IMR-90 (cell line): ENCODE data around the gene CAMKMT. TPM values are rescaled to one million over a fixed set of nuclear protein-coding genes. Genes with fewer than 3 reads are reported as not detected.

Experiments
- ATAC-seq: fragments of 200-7000 bp; cut with Tn5 transposase; 2 replicates; pipeline ENCODE4 v1.9.1; 2020; ENCODE audit warnings: low read depth, mild to moderate bottlenecking, moderate library complexity
- BruUV-seq: library from RNA; stranded (reverse); fragments of 400-500 nt; replicated peaks from 2 replicates; lab custom pipeline; 2021; lab: Mats Ljungman, UMichigan
- CTCF ChIA-PET: fragments of 300-600 bp; formaldehyde crosslinking; extraction: SDS; loops from one replicate; lab custom pipeline; 2021; ENCODE audit warnings: antibody characterized with exemption; lab: Yijun Ruan, JAX
- POLR2A ChIA-PET: fragments of 300-600 bp; sonication (Branson Sonifier 250); formaldehyde crosslinking; loops from one replicate; lab custom pipeline; 2022; ENCODE audit warnings: antibody characterized with exemption; ENCODE audit not compliant: unreplicated experiment; lab: Charles Lee
- DNase-seq: peaks from one replicate; pipeline ENCODE4 v3.0.0; 2013
- H2AFZ ChIP-seq: replicated peaks from 2 replicates; pipeline ENCODE3; 2013; ENCODE audit warnings: low read length, mild to moderate bottlenecking; ENCODE audit not compliant: poor library complexity
- H2AK5ac ChIP-seq: 2 replicates; pipeline ENCODE4 v1.6.1; 2013; ENCODE audit warnings: low read depth, low read length, inconsistent platforms
- H2AK9ac ChIP-seq: replicated peaks from 2 replicates; pipeline ENCODE3; 2013; ENCODE audit warnings: mild to moderate bottlenecking, low read depth, low read length, moderate library complexity; ENCODE audit not compliant: poor library complexity
- H2BK120ac ChIP-seq: 2 replicates; pipeline ENCODE4 v1.6.1; 2013; ENCODE audit warnings: low read depth, low read length, inconsistent platforms
- H2BK15ac ChIP-seq: 3 replicates; pipeline ENCODE4 v1.6.1; 2013; ENCODE audit warnings: low read depth, low read length, inconsistent platforms
- H2BK20ac ChIP-seq: 2 replicates; pipeline ENCODE4 v1.6.1; 2013; ENCODE audit warnings: low read depth, mild to moderate bottlenecking, inconsistent platforms, low read length, moderate library complexity
- H2BK5ac ChIP-seq: 2 replicates; pipeline ENCODE4 v1.6.1; 2013; ENCODE audit warnings: mild to moderate bottlenecking, low read depth, low read length, inconsistent platforms; ENCODE audit not compliant: poor library complexity, severe bottlenecking
- H3K14ac ChIP-seq: replicated peaks from 2 replicates; pipeline ENCODE4 v1.6.1; 2013; ENCODE audit warnings: low read depth, low read length, inconsistent platforms
- H3K18ac ChIP-seq: 2 replicates; pipeline ENCODE4 v1.6.1; 2013; ENCODE audit warnings: low read depth, low read length, control low read depth
- H3K23ac ChIP-seq: 2 replicates; pipeline ENCODE4 v1.6.1; 2013; ENCODE audit warnings: low read depth, low read length, inconsistent platforms
- H3K27ac ChIP-seq: 2 replicates; pipeline ENCODE4 v1.5.1; 2013; ENCODE audit warnings: mild to moderate bottlenecking, control low read depth, low read length; ENCODE audit not compliant: insufficient read depth
- H3K27me3 ChIP-seq: 2 replicates; pipeline ENCODE4 v1.6.1; 2013; ENCODE audit warnings: low read length; ENCODE audit not compliant: control insufficient read depth, insufficient read depth
- H3K36me3 ChIP-seq: 2 replicates; pipeline ENCODE4 v1.6.1; 2013; ENCODE audit warnings: low read length, mixed read lengths; ENCODE audit not compliant: control insufficient read depth, insufficient read depth
- H3K4ac ChIP-seq: 2 replicates; pipeline ENCODE4 v1.6.1; 2013; ENCODE audit warnings: low read depth, low read length, inconsistent platforms
- H3K4me1 ChIP-seq: 2 replicates; pipeline ENCODE4 v1.6.1; 2013; ENCODE audit warnings: low read length, mixed read lengths; ENCODE audit not compliant: control insufficient read depth, insufficient read depth
- H3K4me2 ChIP-seq: 2 replicates; pipeline ENCODE4 v1.6.1; 2013; ENCODE audit warnings: low read depth, mild to moderate bottlenecking, control low read depth, low read length, moderate library complexity
- H3K4me3 ChIP-seq: 2 replicates; pipeline ENCODE4 v1.5.1; 2013; ENCODE audit warnings: low read depth, mild to moderate bottlenecking, control low read depth, low read length, moderate library complexity; ENCODE audit not compliant: insufficient read depth
- H3K56ac ChIP-seq: 2 replicates; pipeline ENCODE4 v1.6.1; 2013; ENCODE audit warnings: low read length, inconsistent platforms; ENCODE audit not compliant: insufficient read depth; ENCODE audit errors: extremely low read depth
- H3K79me1 ChIP-seq, 2 experiments: 2 replicates each; pipeline ENCODE4 v1.6.1; 2013; ENCODE audit warnings: low read length in 2 of 2, inconsistent platforms in 1 of 2, low read depth in 1 of 2
- H3K9ac ChIP-seq: 2 replicates; pipeline ENCODE4 v1.6.1; 2013; ENCODE audit warnings: low read depth, low read length, control low read depth
- H3K9me1 ChIP-seq: 2 replicates; pipeline ENCODE4 v1.6.1; 2013; ENCODE audit warnings: low read length, inconsistent platforms; ENCODE audit not compliant: insufficient read depth
- H3K9me3 ChIP-seq: 2 replicates; pipeline ENCODE4 v1.6.1; 2013; ENCODE audit warnings: low read length; ENCODE audit not compliant: control insufficient read depth, insufficient read depth
- H4K20me1 ChIP-seq: 2 replicates; pipeline ENCODE4 v1.6.1; 2013; ENCODE audit warnings: low read length, inconsistent platforms; ENCODE audit not compliant: insufficient read depth
- H4K5ac ChIP-seq: 2 replicates; pipeline ENCODE4 v1.6.1; 2013; ENCODE audit warnings: mild to moderate bottlenecking, low read depth, low read length, control low read depth
- H4K8ac ChIP-seq, 2 experiments: 2 replicates each; pipeline ENCODE4 v1.6.1; 2013; ENCODE audit warnings: low read depth in 2 of 2, low read length in 2 of 2, control low read depth in 1 of 2, inconsistent platforms in 1 of 2
- H4K91ac ChIP-seq: 2 replicates; pipeline ENCODE4 v1.6.1; 2013; ENCODE audit warnings: low read depth, low read length, inconsistent platforms; ENCODE audit not compliant: insufficient read depth
- BHLHE40 ChIP-seq: fragments of 150-350 bp; IDR thresholded peaks from 2 replicates; pipeline ENCODE4 v1.6.1; 2016; ENCODE audit warnings: mild to moderate bottlenecking, low read depth, low read length
- CEBPB ChIP-seq: IDR thresholded peaks from 2 replicates; pipeline ENCODE4 v1.6.1; 2012; ENCODE audit warnings: low read depth, low read length, improper control_type of control experiment
- CHD1 ChIP-seq: IDR thresholded peaks from 2 replicates; pipeline ENCODE4 v1.6.1; 2012; ENCODE audit warnings: low read depth, low read length, improper control_type of control experiment
- CTCF ChIP-seq: conservative IDR thresholded peaks from 2 replicates; pipeline ENCODE4 v1.5.1; 2012; ENCODE audit warnings: mild to moderate bottlenecking, low read depth, low read length, improper control_type of control experiment
- FOS ChIP-seq: fragments of 150-350 bp; IDR thresholded peaks from 2 replicates; pipeline ENCODE4 v1.6.1; 2016; ENCODE audit warnings: low read depth, low read length
- MAFK ChIP-seq: IDR thresholded peaks from 2 replicates; pipeline ENCODE4 v1.6.1; 2012; ENCODE audit warnings: low read depth, low read length, improper control_type of control experiment
- MAZ ChIP-seq: IDR thresholded peaks from 2 replicates; pipeline ENCODE4 v1.6.1; 2012; ENCODE audit warnings: low read depth, mild to moderate bottlenecking, low read length, improper control_type of control experiment, moderate library complexity, borderline replicate concordance
- MXI1 ChIP-seq: IDR thresholded peaks from 2 replicates; pipeline ENCODE4 v1.6.1; 2012; ENCODE audit warnings: low read depth, mild to moderate bottlenecking, low read length, moderate library complexity, borderline replicate concordance
- POLR2A ChIP-seq: IDR thresholded peaks from 2 replicates; pipeline ENCODE4 v1.6.1; 2012; ENCODE audit warnings: mild to moderate bottlenecking, low read depth, low read length
- RCOR1 ChIP-seq: IDR thresholded peaks from 2 replicates; pipeline ENCODE4 v1.6.1; 2012; ENCODE audit warnings: mild to moderate bottlenecking, low read length, improper control_type of control experiment; ENCODE audit not compliant: insufficient replicate concordance
- SMC3 ChIP-seq: fragments of 150-350 bp; IDR thresholded peaks from 2 replicates; pipeline ENCODE4 v1.6.1; 2016; ENCODE audit warnings: low read depth, mild to moderate bottlenecking, antibody characterized with exemption, low read length, moderate library complexity
- WGBS, 2 experiments: methylation state at CpG; one replicate each; pipeline versions ENCODE4 v1.1.5 to v1.1.7; 2013; ENCODE audit warnings: missing lambda C conversion rate in 2 of 2; ENCODE audit not compliant: insufficient read length in 1 of 2; ENCODE audit errors: extremely low coverage in 2 of 2; 5-methylcytosine and 5-hydroxymethylcytosine counted together
- dilution Hi-C: fragments of 300-500 bp; cut with HindIII; formaldehyde crosslinking; loops from one replicate; pipeline ENCODE4 v1.14.3; 2018; ENCODE audit warnings: low sequenced_read_pairs; ENCODE audit not compliant: unreplicated experiment
- in situ Hi-C: fragments of 300-500 bp; cut with MboI; formaldehyde crosslinking; loops from 3 replicates; pipeline ENCODE4 v1.14.3; 2019; ENCODE audit warnings: low sequenced_read_pairs, inconsistent platforms, mixed read lengths
- intact Hi-C: fragments of 100-400 bp; cut with micrococcal nuclease; formaldehyde crosslinking; loops from 2 replicates; pipeline ENCODE4 v1.10.0; 2022
- polyA plus RNA-seq, 3 experiments: library from polyadenylated mRNA; depleted of rRNA; stranded (reverse); fragments of >200 nt; gene quantifications; 2 replicates each; pipeline ENCODE4 v1.2.3, GENCODE V29; 2012; ENCODE audit warnings: low replicate concordance in 1 of 3
- total RNA-seq: library from RNA; depleted of rRNA; stranded (reverse); fragments of >200 nt; gene quantifications from 2 replicates; pipeline ENCODE4 v1.2.3, GENCODE V29; 2012
- TF ChIP-seq, protein P1 (sequence below): fragments of 150-350 bp; IDR thresholded peaks from 2 replicates; pipeline ENCODE4 v1.6.1; 2016; ENCODE audit warnings: low read depth, mild to moderate bottlenecking, low read length, moderate library complexity, borderline replicate concordance

Gene CAMKMT
- total and polyA plus RNA-seq, 2 of the 4 experiments (the other 2 are of a cell fraction), result 4.4 to 6.8 TPM

DNA sequence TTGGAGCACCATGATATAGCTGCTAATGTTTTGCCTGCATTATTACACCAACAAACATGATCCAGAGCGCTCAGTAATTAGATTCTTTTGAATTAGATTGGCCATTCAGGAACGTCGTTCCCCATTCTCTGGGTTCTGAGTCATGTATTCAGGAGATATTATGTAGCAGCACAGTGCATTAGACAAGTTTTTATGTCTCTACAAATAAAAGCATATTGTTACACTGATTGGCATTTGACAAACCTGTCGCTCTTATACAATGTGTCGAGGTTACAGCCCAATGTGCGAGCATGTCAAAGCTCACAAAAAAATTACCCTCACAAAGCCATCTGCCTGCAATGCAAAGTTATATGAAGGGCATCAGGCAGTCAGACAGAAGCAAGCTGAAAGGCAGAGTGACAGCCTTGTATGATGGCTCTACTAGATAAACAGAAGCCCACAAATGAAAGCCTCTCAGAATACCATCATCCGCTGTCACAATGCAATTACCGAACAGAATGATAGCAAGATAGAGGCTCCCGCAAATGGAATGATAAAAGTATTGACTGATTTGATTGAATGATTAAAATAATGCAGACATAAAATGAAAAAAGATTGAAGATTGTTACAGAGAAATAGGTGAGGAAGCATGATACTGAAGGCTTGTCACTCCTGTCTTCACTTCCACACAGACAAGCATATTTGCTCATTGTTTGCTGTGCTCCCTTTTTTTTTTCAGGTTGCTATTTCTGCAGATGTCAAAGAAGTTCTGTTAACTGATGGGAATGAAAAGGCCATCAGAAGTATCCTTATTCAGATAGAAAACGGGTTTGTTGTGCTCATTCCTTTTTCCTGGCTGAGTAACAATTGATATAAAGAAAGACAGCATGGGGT, 345.2 kb downstream of the CAMKMT start:
- H2AK5ac ChIP-seq, result no peak overlapping the region
- ChIA-PET CTCF (interaction anchor here (1.3 kb wide), 1 partner anchor 11 kb away, joined by 4 read pairs; no protein-coding TSS in a partner anchor), POLR2A (no interaction called here)
- H3K36me3 ChIP-seq, result no peaks in the 10 kb centered on the region
- no peaks in the 10 kb centered on the region for H3K27me3 ChIP-seq
- no peak overlapping the region for H2BK120ac ChIP-seq
- TF ChIP-seq POLR2A (no peak), FOS (no peak), MXI1 (no peak), BHLHE40 (no peak), MAZ (no peak), SMC3 (no peak), CHD1 (no peak), CTCF (no peak), MAFK (no peak), RCOR1 (no peak), CEBPB (no peak)
- TF ChIP-seq, protein P1, sequence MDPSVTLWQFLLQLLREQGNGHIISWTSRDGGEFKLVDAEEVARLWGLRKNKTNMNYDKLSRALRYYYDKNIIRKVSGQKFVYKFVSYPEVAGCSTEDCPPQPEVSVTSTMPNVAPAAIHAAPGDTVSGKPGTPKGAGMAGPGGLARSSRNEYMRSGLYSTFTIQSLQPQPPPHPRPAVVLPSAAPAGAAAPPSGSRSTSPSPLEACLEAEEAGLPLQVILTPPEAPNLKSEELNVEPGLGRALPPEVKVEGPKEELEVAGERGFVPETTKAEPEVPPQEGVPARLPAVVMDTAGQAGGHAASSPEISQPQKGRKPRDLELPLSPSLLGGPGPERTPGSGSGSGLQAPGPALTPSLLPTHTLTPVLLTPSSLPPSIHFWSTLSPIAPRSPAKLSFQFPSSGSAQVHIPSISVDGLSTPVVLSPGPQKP, result no peak
- no peak overlapping the region for H2AK9ac ChIP-seq
- no peak overlapping the region for H3K4me3 ChIP-seq
- no peak for ATAC-seq
- H2BK5ac ChIP-seq, result no peak overlapping the region
- dilution Hi-C loops (no loop called here), in situ Hi-C loops (no loop called here), intact Hi-C loops (no loop called here)
- no peak for DNase-seq
- H3K56ac ChIP-seq, result no peak overlapping the region
- no TSS peak for BruUV-seq
- no peak overlapping the region for H4K5ac ChIP-seq
- H2BK15ac ChIP-seq, result no peak overlapping the region
- no CpG with 5 or more reads among the region's 10 CpGs for WGBS, 2 experiments
- no peak overlapping the region for H3K9ac ChIP-seq
- H4K20me1 ChIP-seq, result no peaks in the 10 kb centered on the region
- no peak overlapping the region for H4K8ac ChIP-seq
- H3K23ac ChIP-seq, result no peak overlapping the region
- H3K27ac ChIP-seq, result no peak overlapping the region
- no peak overlapping the region for H2AFZ ChIP-seq
- no peaks in the 10 kb centered on the region for H3K4me1 ChIP-seq
- no peak overlapping the region for H4K91ac ChIP-seq
- no peak overlapping the region for H3K4me2 ChIP-seq
- no peaks in the 10 kb centered on the region for H3K9me1 ChIP-seq
- no peaks in the 10 kb centered on the region for H3K9me3 ChIP-seq
- H3K79me1 ChIP-seq, result no peaks in the 10 kb centered on the region
- no peak overlapping the region for H3K4ac ChIP-seq
- no peak overlapping the region for H3K18ac ChIP-seq
- H2BK20ac ChIP-seq, result no peak overlapping the region
- no peak overlapping the region for H3K14ac ChIP-seq
